SK-N-SH treated with all-trans-retinoic acid at 6 μM for 48 hours (cell line): ENCODE data around the gene RELL1.

Experiments used
- ARNTL ChIP-seq: fragments of 450-650 bp; formaldehyde crosslinking; IDR thresholded peaks from 2 replicates; pipeline ENCODE4 v1.5.0; 2020; ENCODE audit warnings: low read depth, mild to moderate bottlenecking, moderate library complexity, borderline replicate concordance
- CREB5 ChIP-seq: fragments of 250-450 bp; sonication (Bioruptor Pico); IDR thresholded peaks from 2 replicates; pipeline ENCODE4 v1.5.1; 2020; ENCODE audit warnings: low read depth, mild to moderate bottlenecking, moderate library complexity
- OSR1 ChIP-seq: fragments of 250-450 bp; sonication (Bioruptor Pico); IDR thresholded peaks from 2 replicates; pipeline ENCODE4 v1.8.0; 2022; ENCODE audit warnings: moderate library complexity, mild to moderate bottlenecking, inconsistent platforms
- RARB ChIP-seq: fragments of 250-450 bp; sonication (Bioruptor Pico); IDR thresholded peaks from 2 replicates; pipeline ENCODE4 v1.8.0; 2021; ENCODE audit warnings: mild to moderate bottlenecking, moderate library complexity
- SNAI2 ChIP-seq: fragments of 250-450 bp; sonication (Bioruptor Pico); IDR thresholded peaks from 2 replicates; pipeline ENCODE4 v1.5.0; 2020; ENCODE audit warnings: mild to moderate bottlenecking, moderate library complexity
- ZFP3 ChIP-seq: fragments of 250-450 bp; sonication (Bioruptor Pico); IDR thresholded peaks from 2 replicates; pipeline ENCODE4 v1.5.0; 2020; ENCODE audit warnings: mild to moderate bottlenecking, moderate library complexity
- ZNF565 ChIP-seq: fragments of 450-650 bp; formaldehyde crosslinking; conservative IDR thresholded peaks from 2 replicates; pipeline ENCODE4 v1.5.0; 2020; ENCODE audit warnings: low read depth, mild to moderate bottlenecking, moderate library complexity
- ZNF70 ChIP-seq: fragments of 450-650 bp; formaldehyde crosslinking; IDR thresholded peaks from 2 replicates; pipeline ENCODE4 v1.5.0; 2020; ENCODE audit warnings: mild to moderate bottlenecking, moderate library complexity
- ZNF8 ChIP-seq: fragments of 450-650 bp; formaldehyde crosslinking; IDR thresholded peaks from 2 replicates; pipeline ENCODE4 v1.5.0; 2020; ENCODE audit warnings: mild to moderate bottlenecking, moderate library complexity
- TF ChIP-seq, protein P1 (sequence below): fragments of 250-450 bp; sonication (Bioruptor Pico); IDR thresholded peaks from 2 replicates; pipeline ENCODE4 v1.8.0; 2020; ENCODE audit warnings: mild to moderate bottlenecking, moderate library complexity, borderline replicate concordance
- TF ChIP-seq, protein P2 (sequence below): fragments of 250-450 bp; sonication (Bioruptor Pico); IDR thresholded peaks from 2 replicates; pipeline ENCODE4 v1.8.0; 2021; ENCODE audit warnings: low read depth, mild to moderate bottlenecking, moderate library complexity, borderline replicate concordance

DNA sequence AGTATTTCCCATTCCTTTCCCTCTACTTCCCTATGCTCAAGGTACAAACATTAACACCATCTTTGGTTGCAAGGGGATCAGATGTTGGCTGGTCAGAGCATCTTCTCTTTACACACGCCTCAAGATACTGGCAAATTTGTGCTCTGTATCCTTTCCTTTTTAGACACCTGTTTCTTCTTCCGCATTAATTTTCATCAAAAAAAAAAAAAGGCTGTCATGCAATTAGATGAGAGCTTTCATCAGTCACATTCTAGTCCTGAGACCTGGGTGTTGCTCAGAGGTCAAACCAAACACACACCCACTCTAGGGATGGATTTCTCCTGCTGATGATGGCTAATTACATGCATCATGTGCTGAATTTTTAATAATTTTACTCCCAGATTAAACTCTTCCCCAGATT, 2.0 kb downstream of the RELL1 start:
- TF ChIP-seq ZNF70 (CRISPR knock-in tag) (no peak), CREB5 (CRISPR knock-in tag) (no peak), OSR1 (CRISPR knock-in tag) (no peak), SNAI2 (CRISPR knock-in tag) (no peak), RARB (CRISPR knock-in tag) (no peak), ZFP3 (CRISPR knock-in tag) (no peak), ZNF8 (CRISPR knock-in tag) (no peak), ZNF565 (CRISPR knock-in tag) (no peak), ARNTL (CRISPR knock-in tag) (no peak)
- TF ChIP-seq, protein P1, sequence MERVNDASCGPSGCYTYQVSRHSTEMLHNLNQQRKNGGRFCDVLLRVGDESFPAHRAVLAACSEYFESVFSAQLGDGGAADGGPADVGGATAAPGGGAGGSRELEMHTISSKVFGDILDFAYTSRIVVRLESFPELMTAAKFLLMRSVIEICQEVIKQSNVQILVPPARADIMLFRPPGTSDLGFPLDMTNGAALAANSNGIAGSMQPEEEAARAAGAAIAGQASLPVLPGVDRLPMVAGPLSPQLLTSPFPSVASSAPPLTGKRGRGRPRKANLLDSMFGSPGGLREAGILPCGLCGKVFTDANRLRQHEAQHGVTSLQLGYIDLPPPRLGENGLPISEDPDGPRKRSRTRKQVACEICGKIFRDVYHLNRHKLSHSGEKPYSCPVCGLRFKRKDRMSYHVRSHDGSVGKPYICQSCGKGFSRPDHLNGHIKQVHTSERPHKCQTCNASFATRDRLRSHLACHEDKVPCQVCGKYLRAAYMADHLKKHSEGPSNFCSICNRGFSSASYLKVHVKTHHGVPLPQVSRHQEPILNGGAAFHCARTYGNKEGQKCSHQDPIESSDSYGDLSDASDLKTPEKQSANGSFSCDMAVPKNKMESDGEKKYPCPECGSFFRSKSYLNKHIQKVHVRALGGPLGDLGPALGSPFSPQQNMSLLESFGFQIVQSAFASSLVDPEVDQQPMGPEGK (CRISPR knock-in tag) = no peak
- TF ChIP-seq, protein P2, sequence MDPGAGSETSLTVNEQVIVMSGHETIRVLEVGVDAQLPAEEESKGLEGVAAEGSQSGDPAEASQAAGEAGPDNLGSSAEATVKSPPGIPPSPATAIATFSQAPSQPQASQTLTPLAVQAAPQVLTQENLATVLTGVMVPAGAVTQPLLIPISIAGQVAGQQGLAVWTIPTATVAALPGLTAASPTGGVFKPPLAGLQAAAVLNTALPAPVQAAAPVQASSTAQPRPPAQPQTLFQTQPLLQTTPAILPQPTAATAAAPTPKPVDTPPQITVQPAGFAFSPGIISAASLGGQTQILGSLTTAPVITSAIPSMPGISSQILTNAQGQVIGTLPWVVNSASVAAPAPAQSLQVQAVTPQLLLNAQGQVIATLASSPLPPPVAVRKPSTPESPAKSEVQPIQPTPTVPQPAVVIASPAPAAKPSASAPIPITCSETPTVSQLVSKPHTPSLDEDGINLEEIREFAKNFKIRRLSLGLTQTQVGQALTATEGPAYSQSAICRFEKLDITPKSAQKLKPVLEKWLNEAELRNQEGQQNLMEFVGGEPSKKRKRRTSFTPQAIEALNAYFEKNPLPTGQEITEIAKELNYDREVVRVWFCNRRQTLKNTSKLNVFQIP (CRISPR knock-in tag) = no peak
